ENCODE results near the gene GPATCH11.
A peak's percentile ranks its signal among the peaks of the same experiment; 100 is the strongest.

GPATCH11 gene

GRCh38 chr2:37083873-37084794 is at the start of gene GPATCH11, which contains the start of gene HEATR5B:
Gene GPATCH11 (plus strand): TSS chr2:37084518. CDS start chr2:37088382, 3,864 bp downstream.
Gene HEATR5B (minus strand): TSS chr2:37084372. CDS start chr2:37083414, 958 bp downstream.
- peak; percentile 99 for DNase-seq

GRCh38 chr2:37037771-37038170 is 46.5 kb upstream of the GPATCH11 start:
- DNase-seq: no peak

- no peak for DNase-seq
Measured at GRCh38 chr2:37039580-37039979, 44.7 kb upstream of the GPATCH11 start.

- no peak for DNase-seq
Measured at GRCh38 chr2:37052600-37053332, 31.6 kb upstream of the GPATCH11 start.

GRCh38 chr2:37059841-37060240 is 24.5 kb upstream of the GPATCH11 start:
- no peak for DNase-seq

GRCh38 chr2:37060446-37060845 is 23.9 kb upstream of the GPATCH11 start:
- no peak for DNase-seq

- no peak for DNase-seq
Measured at GRCh38 chr2:37061013-37061711, 23.2 kb upstream of the GPATCH11 start.

- no peak for DNase-seq
Measured at GRCh38 chr2:37061776-37062175, 22.5 kb upstream of the GPATCH11 start.

- DNase-seq: no peak
Measured at GRCh38 chr2:37068686-37069085, 15.6 kb upstream of the GPATCH11 start.

GRCh38 chr2:37070931-37071330 is 13.4 kb upstream of the GPATCH11 start:
- DNase-seq: no peak

- no peak for DNase-seq
Measured at GRCh38 chr2:37080266-37080665, 4.1 kb upstream of the GPATCH11 start.

GRCh38 chr2:37080689-37081088 is 3.6 kb upstream of the GPATCH11 start:
- DNase-seq: no peak

GRCh38 chr2:37084797-37085196 is 479 bp downstream of the GPATCH11 start:
- no peak for DNase-seq

GRCh38 chr2:37085731-37086147 is 1.4 kb downstream of the GPATCH11 start:
- DNase-seq: no peak

GRCh38 chr2:37090019-37090477 is 5.7 kb downstream of the GPATCH11 start:
- DNase-seq: no peak

- no peak for DNase-seq
Measured at GRCh38 chr2:37091873-37092272, 7.6 kb downstream of the GPATCH11 start.

- DNase-seq: no peak
Measured at GRCh38 chr2:37096568-37096967, 12.2 kb downstream of the GPATCH11 start.

- DNase-seq: no peak
Measured at GRCh38 chr2:37098416-37099118, 14.2 kb downstream of the GPATCH11 start.

- no peak for DNase-seq
Measured at GRCh38 chr2:37100054-37100453, 15.7 kb downstream of the GPATCH11 start.

- DNase-seq: no peak
Measured at GRCh38 chr2:37102588-37102987, 18.3 kb downstream of the GPATCH11 start.

GRCh38 chr2:37104178-37104577 is 19.9 kb downstream of the GPATCH11 start:
- DNase-seq: no peak

GRCh38 chr2:37105150-37105549 is 20.8 kb downstream of the GPATCH11 start:
- DNase-seq: no peak
